CD4-positive, CD25-positive, alpha-beta regulatory T cell (primary cell): Measurements from ENCODE around the gene TMEM204. TPM values are rescaled to one million over a fixed set of nuclear protein-coding genes. Genes with fewer than 3 reads are reported as not detected.

Experiments used
- ATAC-seq, 2 donors: fragments of 150-1000 bp; cut with Tn5 transposase; one replicate each; pipeline ENCODE4 v1.10.0; 2021; ENCODE audit warnings: low read depth in 2 of 2, moderate number of reproducible peaks in 2 of 2, moderate library complexity in 1 of 2
- DNase-seq, 3 donors: peaks; one replicate each; pipeline versions ENCODE4 v3.0.0 to v3.0.0-alpha.2; 2012 to 2022; ENCODE audit warnings: mixed read lengths in 1 of 3
- H3K27ac ChIP-seq: one replicate; pipeline ENCODE4 v1.7.0; 2013; ENCODE audit warnings: mild to moderate bottlenecking, low read length; ENCODE audit not compliant: insufficient read depth, poor library complexity, severe bottlenecking
- H3K27me3 ChIP-seq: one replicate; pipeline ENCODE4 v1.7.0; 2013; ENCODE audit warnings: low read length; ENCODE audit not compliant: control insufficient read depth, insufficient read depth
- H3K36me3 ChIP-seq: one replicate; pipeline ENCODE4 v1.7.0; 2013; ENCODE audit warnings: mild to moderate bottlenecking, low read length, moderate library complexity; ENCODE audit not compliant: control insufficient read depth, insufficient read depth
- H3K4me1 ChIP-seq: 2 replicates; pipeline ENCODE4 v1.7.0; 2013; ENCODE audit warnings: mild to moderate bottlenecking, low read length; ENCODE audit not compliant: insufficient read depth, control insufficient read depth, poor library complexity, severe bottlenecking
- H3K4me3 ChIP-seq: one replicate; pipeline ENCODE4 v1.7.0; 2013; ENCODE audit warnings: low read depth, mild to moderate bottlenecking, low read length, moderate library complexity
- H3K9me3 ChIP-seq, 2 experiments: 1 replicate in 1 of 2; 2 replicates in 1 of 2; pipeline ENCODE4 v1.7.0; 2013; ENCODE audit warnings: low read length in 2 of 2, mild to moderate bottlenecking in 1 of 2, moderate library complexity in 1 of 2; ENCODE audit not compliant: control insufficient read depth in 2 of 2
- H3K27ac Mint-ChIP-seq, 3 donors: one replicate each; pipeline ENCODE4 v1.8.0; 2020 to 2022; ENCODE audit warnings: mild to moderate bottlenecking in 3 of 3, mixed read lengths in 3 of 3, moderate library complexity in 2 of 3
- H3K27me3 Mint-ChIP-seq: one replicate; pipeline ENCODE4 v1.8.0; 2022; ENCODE audit warnings: mild to moderate bottlenecking, mixed read lengths
- H3K36me3 Mint-ChIP-seq: one replicate; pipeline ENCODE4 v1.8.0; 2020; ENCODE audit warnings: mixed read lengths
- H3K4me1 Mint-ChIP-seq, 4 donors: one replicate each; pipeline ENCODE4 v1.8.0; 2020 to 2022; ENCODE audit warnings: mixed read lengths in 4 of 4, mild to moderate bottlenecking in 1 of 4
- H3K4me3 Mint-ChIP-seq, 4 donors: one replicate each; pipeline ENCODE4 v1.8.0; 2020 to 2022; ENCODE audit warnings: mild to moderate bottlenecking in 4 of 4, mixed read lengths in 4 of 4, moderate library complexity in 3 of 4
- H3K9me3 Mint-ChIP-seq, 7 donors: one replicate each; pipeline ENCODE4 v1.8.0; 2020 to 2022; ENCODE audit warnings: mixed read lengths in 7 of 7, mild to moderate bottlenecking in 3 of 7, moderate library complexity in 2 of 7
- polyA plus RNA-seq, 4 donors: library from polyadenylated mRNA; unstranded; fragments of 300-500 nt; fragmentation: Illumina TruSeq; gene quantifications; one replicate each; pipeline ENCODE4 v1.2.3, GENCODE V29; 2021
- total RNA-seq: library from RNA; stranded (reverse); gene quantifications from one replicate; pipeline ENCODE4 v1.2.3, GENCODE V29; 2022

Gene TMEM204
- total and polyA plus RNA-seq, 5 donors from 2014 or later, result 25.8 to 97.4 (median 68.2) TPM

- Mint-ChIP-seq H3K36me3 (peaks cover 8% of the 10 kb centered on the region), H3K27me3 (no peaks in the 10 kb centered on the region), H3K9me3 (no peaks in the 10 kb centered on the region), H3K4me1 (peaks cover 5 to 34% (median 9%) of the 10 kb centered on the region in 4 donors), H3K4me3 (no peak overlapping the region), H3K27ac (peak overlapping the region; percentile 57 to 91 (median 71))
- H3K36me3 ChIP-seq, result peaks cover 11% of the 10 kb centered on the region
- H3K27me3 ChIP-seq, result no peaks in the 10 kb centered on the region
- H3K4me3 ChIP-seq, result no peak overlapping the region
- DNase-seq (no peak), ATAC-seq (no peak)
- H3K9me3 ChIP-seq, result no peaks in the 10 kb centered on the region
- H3K27ac ChIP-seq, result no peak overlapping the region
- H3K4me1 ChIP-seq, result peaks cover 17% of the 10 kb centered on the region
Observed at GRCh38 chr16:1560153-1560552, 26.7 kb downstream of the TMEM204 start.

GRCh38 chr16:1560866-1561265 lies 27.4 kb downstream of the TMEM204 start:
- ATAC-seq (no peak), DNase-seq (no peak)
- no peaks in the 10 kb centered on the region for H3K9me3 Mint-ChIP-seq
- Histone ChIP-seq H3K9me3 (no peaks in the 10 kb centered on the region), H3K36me3 (peaks cover 6% of the 10 kb centered on the region), H3K27ac (no peak overlapping the region), H3K4me1 (peaks cover 17% of the 10 kb centered on the region), H3K27me3 (no peaks in the 10 kb centered on the region), H3K4me3 (no peak overlapping the region)
- peaks cover 8% of the 10 kb centered on the region for H3K36me3 Mint-ChIP-seq
- H3K27ac Mint-ChIP-seq, result peak overlapping the region; percentile 48 to 94 (median 62)
- peaks cover 5 to 34% (median 9%) of the 10 kb centered on the region in 4 donors for H3K4me1 Mint-ChIP-seq
- H3K4me3 Mint-ChIP-seq, result peak overlapping the region in 2 of 4 donors; percentile 3 to 26
- H3K27me3 Mint-ChIP-seq, result no peaks in the 10 kb centered on the region

GRCh38 chr16:1561266-1561665 lies 27.8 kb downstream of the TMEM204 start:
- Mint-ChIP-seq H3K4me1 (peaks cover 5 to 34% (median 9%) of the 10 kb centered on the region in 4 donors), H3K27ac (peak overlapping the region in 2 of 3 donors; percentile 48 to 62), H3K36me3 (peaks cover 8% of the 10 kb centered on the region), H3K4me3 (no peak overlapping the region), H3K27me3 (no peaks in the 10 kb centered on the region), H3K9me3 (no peaks in the 10 kb centered on the region)
- DNase-seq (no peak), ATAC-seq (no peak)
- Histone ChIP-seq H3K4me3 (no peak overlapping the region), H3K9me3 (no peaks in the 10 kb centered on the region), H3K27me3 (no peaks in the 10 kb centered on the region), H3K27ac (no peak overlapping the region), H3K4me1 (peaks cover 17% of the 10 kb centered on the region), H3K36me3 (peaks cover 3% of the 10 kb centered on the region)

- H3K4me1 Mint-ChIP-seq, result peaks cover 5 to 34% (median 9%) of the 10 kb centered on the region in 4 donors
- Histone ChIP-seq H3K27ac (no peak overlapping the region), H3K4me1 (peaks cover 17% of the 10 kb centered on the region), H3K4me3 (no peak overlapping the region), H3K27me3 (no peaks in the 10 kb centered on the region), H3K36me3 (no peaks in the 10 kb centered on the region), H3K9me3 (no peaks in the 10 kb centered on the region)
- H3K9me3 Mint-ChIP-seq, result no peaks in the 10 kb centered on the region
- no peaks in the 10 kb centered on the region for H3K27me3 Mint-ChIP-seq
- ATAC-seq, result no peak
- no peak for DNase-seq
- no peak overlapping the region for H3K4me3 Mint-ChIP-seq
- peaks cover 8% of the 10 kb centered on the region for H3K36me3 Mint-ChIP-seq
- H3K27ac Mint-ChIP-seq, result peak overlapping the region in 1 of 3 donors; percentile 48
Observed at GRCh38 chr16:1561836-1562235, 28.4 kb downstream of the TMEM204 start.

- no peaks in the 10 kb centered on the region for H3K36me3 ChIP-seq
- Mint-ChIP-seq H3K36me3 (peaks cover 4% of the 10 kb centered on the region), H3K9me3 (no peaks in the 10 kb centered on the region), H3K27me3 (no peaks in the 10 kb centered on the region), H3K4me1 (peaks cover 5 to 31% (median 9%) of the 10 kb centered on the region in 4 donors), H3K27ac (no peak overlapping the region), H3K4me3 (no peak overlapping the region)
- no peaks in the 10 kb centered on the region for H3K27me3 ChIP-seq
- H3K4me1 ChIP-seq, result peaks cover 17% of the 10 kb centered on the region
- H3K9me3 ChIP-seq, result no peaks in the 10 kb centered on the region
- no peak overlapping the region for H3K27ac ChIP-seq
- DNase-seq (no peak), ATAC-seq (no peak)
- H3K4me3 ChIP-seq, result no peak overlapping the region
Observed at GRCh38 chr16:1563786-1564185, 30.3 kb downstream of the TMEM204 start.

- Mint-ChIP-seq H3K27ac (peak overlapping the region in 1 of 3 donors; percentile 65), H3K4me1 (peaks cover 5 to 27% (median 7%) of the 10 kb centered on the region in 4 donors)
- DNase-seq, result no peak
Observed at GRCh38 chr16:1564325-1564724, 30.9 kb downstream of the TMEM204 start.

GRCh38 chr16:1565083-1565805 lies 31.8 kb downstream of the TMEM204 start:
- no peak overlapping the region for H3K27ac ChIP-seq
- no peaks in the 10 kb centered on the region for H3K9me3 ChIP-seq
- peaks cover 4% of the 10 kb centered on the region for H3K4me1 ChIP-seq
- no peaks in the 10 kb centered on the region for H3K36me3 ChIP-seq
- H3K4me3 ChIP-seq, result no peak overlapping the region
- H3K4me1 Mint-ChIP-seq, result peaks cover 0 to 17% (median 1%) of the 10 kb centered on the region in 4 donors
- H3K4me3 Mint-ChIP-seq, result no peak overlapping the region
- H3K27ac Mint-ChIP-seq, result no peak overlapping the region
- DNase-seq (no peak), ATAC-seq (no peak)
- peaks cover 4% of the 10 kb centered on the region for H3K36me3 Mint-ChIP-seq
- no peaks in the 10 kb centered on the region for H3K27me3 ChIP-seq
- no peaks in the 10 kb centered on the region for H3K9me3 Mint-ChIP-seq
- no peaks in the 10 kb centered on the region for H3K27me3 Mint-ChIP-seq

More at GRCh38 chr16:1564325-1564724, 30.9 kb downstream of the TMEM204 start:
- Histone ChIP-seq H3K27me3 (no peaks in the 10 kb centered on the region), H3K9me3 (no peaks in the 10 kb centered on the region), H3K27ac (no peak overlapping the region), H3K36me3 (no peaks in the 10 kb centered on the region), H3K4me1 (peaks cover 14% of the 10 kb centered on the region), H3K4me3 (no peak overlapping the region)
- no peak for ATAC-seq
- Mint-ChIP-seq H3K27me3 (no peaks in the 10 kb centered on the region), H3K36me3 (peaks cover 4% of the 10 kb centered on the region), H3K9me3 (no peaks in the 10 kb centered on the region), H3K4me3 (no peak overlapping the region)

- H3K9me3 Mint-ChIP-seq, result no peaks in the 10 kb centered on the region
- DNase-seq, result no peak
- no peak overlapping the region for H3K27ac Mint-ChIP-seq
- Histone ChIP-seq H3K27me3 (no peaks in the 10 kb centered on the region), H3K36me3 (no peaks in the 10 kb centered on the region), H3K9me3 (no peaks in the 10 kb centered on the region), H3K27ac (no peak overlapping the region), H3K4me1 (no peaks in the 10 kb centered on the region), H3K4me3 (no peak overlapping the region)
- H3K4me3 Mint-ChIP-seq, result no peak overlapping the region
- H3K36me3 Mint-ChIP-seq, result no peaks in the 10 kb centered on the region
- ATAC-seq, result no peak
- H3K4me1 Mint-ChIP-seq, result peaks cover 0 to 2% (median 0%) of the 10 kb centered on the region in 4 donors
- H3K27me3 Mint-ChIP-seq, result no peaks in the 10 kb centered on the region
Observed at GRCh38 chr16:1567988-1568387, 34.5 kb downstream of the TMEM204 start.
